Tibial artery (tissue), 4 donors: ENCODE measurements around the gene PRKAR1B.
A peak's percentile ranks its signal among the peaks of the same experiment; 100 is the strongest.

Experiments
- DNase-seq, 2 donors: peaks; one replicate each; pipeline ENCODE4 v3.0.0-alpha.2; 2019
- H3K27ac ChIP-seq, 2 donors: fragments of 200-600 bp; sonication (generic) in 1 of 2; 1 replicate in 1 of 2; 2 replicates in 1 of 2; pipeline ENCODE4 v1.5.1; 2018 to 2019; ENCODE audit warnings: mild to moderate bottlenecking in 1 of 2
- H3K27me3 ChIP-seq, 2 donors: fragments of 200-600 bp; sonication (generic) in 1 of 2; one replicate each; pipeline versions ENCODE4 v1.5.1 to v1.6.0; 2016 to 2019
- H3K36me3 ChIP-seq, 3 donors: fragments of 200-600 bp; sonication (generic) in 2 of 3; one replicate each; pipeline ENCODE4 v1.5.1; 2016 to 2019; ENCODE audit warnings: mild to moderate bottlenecking in 2 of 3
- H3K4me1 ChIP-seq, 4 donors: fragments of 200-600 bp; sonication (generic) in 2 of 4; 1 replicate in 3 of 4; 2 replicates in 1 of 4; pipeline ENCODE4 v1.5.1; 2016 to 2019
- H3K4me3 ChIP-seq, 2 donors: fragments of 200-600 bp; sonication (generic) in 1 of 2; 1 replicate in 1 of 2; 2 replicates in 1 of 2; pipeline ENCODE4 v1.5.1; 2018 to 2019; ENCODE audit warnings: mild to moderate bottlenecking in 2 of 2
- H3K9me3 ChIP-seq, 3 donors: fragments of 200-600 bp; sonication (generic) in 1 of 3; one replicate each; pipeline ENCODE4 v1.5.1; 2016 to 2019
- intact Hi-C: fragments of 100-400 bp; cut with DNase I; formaldehyde crosslinking; loops from one replicate; pipeline ENCODE4 v1.15.0; 2023; ENCODE audit warnings: low total_unique reads
- TF ChIP-seq, protein P1 (sequence below), 2 experiments: fragments of 200-600 bp in 1 of 2; fragments of 450-650 bp in 1 of 2; IDR thresholded peaks; one replicate each; pipeline ENCODE4 v1.5.1; 2017 to 2019; ENCODE audit warnings: antibody characterized with exemption in 2 of 2, mild to moderate bottlenecking in 1 of 2, moderate library complexity in 1 of 2

Gene PRKAR1B

GRCh38 chr7:707296-708000 lies 19.6 kb downstream of the PRKAR1B start:
- Histone ChIP-seq H3K27me3 (peaks cover 0 to 10% of the 10 kb centered on the region in 2 donors), H3K36me3 (no peaks in the 10 kb centered on the region), H3K27ac (no peak overlapping the region), H3K4me1 (peaks cover 0 to 14% (median 8%) of the 10 kb centered on the region in 4 donors), H3K9me3 (peaks cover 0 to 5% (median 4%) of the 10 kb centered on the region in 3 donors), H3K4me3 (no peak overlapping the region)
- DNase-seq, result peak in 1 of 2 donors; percentile 42
- intact Hi-C loops, result no loop called here
- TF ChIP-seq, protein P1, sequence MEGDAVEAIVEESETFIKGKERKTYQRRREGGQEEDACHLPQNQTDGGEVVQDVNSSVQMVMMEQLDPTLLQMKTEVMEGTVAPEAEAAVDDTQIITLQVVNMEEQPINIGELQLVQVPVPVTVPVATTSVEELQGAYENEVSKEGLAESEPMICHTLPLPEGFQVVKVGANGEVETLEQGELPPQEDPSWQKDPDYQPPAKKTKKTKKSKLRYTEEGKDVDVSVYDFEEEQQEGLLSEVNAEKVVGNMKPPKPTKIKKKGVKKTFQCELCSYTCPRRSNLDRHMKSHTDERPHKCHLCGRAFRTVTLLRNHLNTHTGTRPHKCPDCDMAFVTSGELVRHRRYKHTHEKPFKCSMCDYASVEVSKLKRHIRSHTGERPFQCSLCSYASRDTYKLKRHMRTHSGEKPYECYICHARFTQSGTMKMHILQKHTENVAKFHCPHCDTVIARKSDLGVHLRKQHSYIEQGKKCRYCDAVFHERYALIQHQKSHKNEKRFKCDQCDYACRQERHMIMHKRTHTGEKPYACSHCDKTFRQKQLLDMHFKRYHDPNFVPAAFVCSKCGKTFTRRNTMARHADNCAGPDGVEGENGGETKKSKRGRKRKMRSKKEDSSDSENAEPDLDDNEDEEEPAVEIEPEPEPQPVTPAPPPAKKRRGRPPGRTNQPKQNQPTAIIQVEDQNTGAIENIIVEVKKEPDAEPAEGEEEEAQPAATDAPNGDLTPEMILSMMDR (IDR thresholded peaks at IDR 0.05), result no peak

GRCh38 chr7:706721-707120 lies 20.4 kb downstream of the PRKAR1B start:
- intact Hi-C loops, result no loop called here
- peak in 1 of 2 donors; percentile 59 for DNase-seq

GRCh38 chr7:703049-703448 lies 24.0 kb downstream of the PRKAR1B start:
- Histone ChIP-seq H3K9me3 (peaks cover 0 to 5% (median 4%) of the 10 kb centered on the region in 3 donors), H3K27ac (no peak overlapping the region), H3K36me3 (no peaks in the 10 kb centered on the region), H3K27me3 (no peaks in the 10 kb centered on the region), H3K4me1 (no peaks in the 10 kb centered on the region), H3K4me3 (no peak overlapping the region)
- intact Hi-C loops, result no loop called here
- TF ChIP-seq, protein P1 (IDR thresholded peaks at IDR 0.05), result no peak
- DNase-seq, result no peak

More at GRCh38 chr7:706721-707120, 20.4 kb downstream of the PRKAR1B start:
- Histone ChIP-seq H3K36me3 (no peaks in the 10 kb centered on the region), H3K27ac (no peak overlapping the region), H3K4me3 (no peak overlapping the region), H3K4me1 (peaks cover 0 to 8% (median 2%) of the 10 kb centered on the region in 4 donors), H3K9me3 (peaks cover 0 to 5% (median 4%) of the 10 kb centered on the region in 3 donors), H3K27me3 (peaks cover 0 to 5% of the 10 kb centered on the region in 2 donors)
- TF ChIP-seq, protein P1 (IDR thresholded peaks at IDR 0.05), result no peak

DNA sequence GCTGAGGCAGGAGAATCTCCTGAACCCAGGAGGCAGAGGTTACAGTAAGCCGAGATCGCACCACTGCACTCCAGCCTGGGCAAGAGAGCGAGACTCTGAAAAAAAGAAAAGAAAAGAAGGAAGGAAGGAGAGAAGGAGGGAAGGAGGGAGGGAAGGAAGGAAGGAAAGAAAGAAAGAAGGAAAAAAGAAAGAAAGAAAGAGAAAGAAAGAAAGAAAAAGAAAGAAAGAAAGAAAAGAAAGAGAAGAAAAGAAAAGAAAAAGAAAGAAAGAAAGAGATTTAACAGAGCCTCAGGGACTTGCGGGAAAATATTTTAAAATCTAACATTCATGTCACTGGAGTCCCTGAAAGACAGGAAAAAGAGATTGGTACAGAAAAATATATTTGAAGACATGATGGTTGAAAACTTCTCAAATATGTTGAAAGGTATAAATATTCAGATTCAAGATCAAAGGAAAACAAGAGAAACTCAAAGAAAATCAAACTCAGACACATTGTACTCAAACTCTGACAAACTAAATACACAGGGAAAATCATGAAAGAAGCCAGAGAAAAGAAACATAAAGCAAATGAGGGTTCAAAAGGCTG lies 25.9 kb downstream of the PRKAR1B start:
- DNase-seq, result no peak
- TF ChIP-seq, protein P1 (IDR thresholded peaks at IDR 0.05), result no peak
- Histone ChIP-seq H3K27me3 (no peaks in the 10 kb centered on the region), H3K9me3 (peaks cover 0 to 5% (median 4%) of the 10 kb centered on the region in 3 donors), H3K4me1 (no peaks in the 10 kb centered on the region), H3K27ac (no peak overlapping the region), H3K4me3 (no peak overlapping the region), H3K36me3 (no peaks in the 10 kb centered on the region)
- intact Hi-C loops, result no loop called here

DNA sequence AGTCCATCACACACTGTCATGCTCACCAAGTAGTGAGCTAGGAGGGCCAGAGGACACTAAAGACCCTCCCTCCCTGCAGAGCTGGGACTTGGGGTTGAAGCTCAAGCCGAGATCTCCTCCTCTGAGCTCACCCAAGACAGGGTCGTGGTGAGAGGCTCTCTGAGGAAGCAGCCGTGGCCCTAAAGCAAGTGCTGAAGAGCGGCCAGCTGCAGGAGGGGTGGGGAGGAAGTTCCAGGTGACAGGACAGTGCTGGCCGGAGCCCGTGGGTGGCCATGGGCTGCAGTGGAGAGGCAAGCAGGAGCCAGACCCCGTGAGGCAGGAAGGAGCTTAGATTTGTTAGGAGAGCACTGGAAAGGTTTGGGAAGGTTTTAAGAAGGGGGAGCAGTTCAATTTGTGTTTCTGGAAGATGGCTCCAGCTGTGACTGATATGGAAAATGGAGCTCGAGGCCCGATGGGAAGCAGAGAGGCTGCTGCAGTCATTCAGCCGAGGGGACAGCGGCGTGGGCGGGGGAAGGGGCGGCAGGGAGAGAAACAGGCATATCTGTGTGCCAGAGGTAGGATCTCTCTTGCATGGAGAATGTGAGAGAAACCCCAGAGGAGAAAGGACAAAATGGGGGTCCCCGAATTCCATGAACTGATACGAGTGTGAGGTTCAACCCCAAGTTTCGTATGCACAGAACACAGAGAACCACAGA lies 27.5 kb downstream of the PRKAR1B start:
- Histone ChIP-seq H3K36me3 (no peaks in the 10 kb centered on the region), H3K9me3 (peaks cover 0 to 5% (median 4%) of the 10 kb centered on the region in 3 donors), H3K27ac (no peak overlapping the region), H3K4me3 (no peak overlapping the region), H3K4me1 (no peaks in the 10 kb centered on the region), H3K27me3 (no peaks in the 10 kb centered on the region)
- intact Hi-C loops, result no loop called here
- peak in 1 of 2 donors; percentile 47 for DNase-seq
- TF ChIP-seq, protein P1 (IDR thresholded peaks at IDR 0.05), result no peak
